Bronchial epithelial cell (primary cell): Measurements from ENCODE around the gene ART5. TPM values are rescaled to one million over a fixed set of nuclear protein-coding genes. Genes with fewer than 3 reads are reported as not detected.

Experiments
- total RNA-seq: library from RNA; depleted of rRNA; stranded (reverse); fragments of >200 nt; gene quantifications from 2 replicates; pipeline ENCODE4 v1.2.1, GENCODE V29; 2014

Gene ART5
- total RNA-seq, 1 donor from 2014 or later, result not detected

Other genes with a start within 250 kb of the ART5 start
- gene ART1, start 3.1 kb upstream of the ART5 start, total RNA-seq, result not detected in 2 replicates
- gene CHRNA10, start 29.4 kb upstream of the ART5 start, total RNA-seq, result 0.26 and 0.51 TPM in 2 replicates
- gene NUP98, start 155.6 kb upstream of the ART5 start, total RNA-seq, result 59.8 and 66.6 TPM in 2 replicates
- gene PGAP2, start 166.6 kb upstream of the ART5 start, total RNA-seq, result 26.3 and 31.9 TPM in 2 replicates
- gene RHOG, start 199.0 kb upstream of the ART5 start, total RNA-seq, result 5.5 and 7.3 TPM in 2 replicates
- gene STIM1, start 213.7 kb upstream of the ART5 start, total RNA-seq, result 60.8 and 86.9 TPM in 2 replicates